MM.1S (cell line): ENCODE measurements around the gene MISFA.

ENCODE experiments used
- DNase-seq: peaks from one replicate; pipeline ENCODE4 v3.0.0-alpha.2; 2015
- H2AFZ ChIP-seq: fragments of 300-600 bp; sonication (generic); 2 replicates; pipeline ENCODE4 v1.6.0; 2016; ENCODE audit warnings: antibody characterized with exemption, low read length
- H3F3A ChIP-seq: fragments of 300-600 bp; sonication (generic); 2 replicates; pipeline ENCODE4 v1.6.1; 2016; ENCODE audit warnings: mild to moderate bottlenecking, antibody characterized with exemption, low read length, moderate library complexity, mixed read lengths; ENCODE audit not compliant: insufficient read depth
- H3K27ac ChIP-seq: fragments of 300-600 bp; sonication (generic); 2 replicates; pipeline ENCODE4 v1.5.1; 2016; ENCODE audit warnings: mild to moderate bottlenecking, low read length
- H3K27me3 ChIP-seq: fragments of 300-600 bp; sonication (generic); replicated peaks from 2 replicates; pipeline ENCODE4 v1.6.0; 2016; ENCODE audit warnings: low read length; ENCODE audit not compliant: insufficient read depth
- H3K36me3 ChIP-seq: fragments of 300-600 bp; sonication (generic); replicated peaks from 2 replicates; pipeline ENCODE4 v1.6.1; 2016; ENCODE audit warnings: mild to moderate bottlenecking, low read length, mixed read lengths; ENCODE audit not compliant: insufficient read depth
- H3K4me1 ChIP-seq: fragments of 300-600 bp; sonication (generic); 2 replicates; pipeline ENCODE4 v1.6.1; 2016; ENCODE audit warnings: low read length, mixed read lengths
- H3K4me2 ChIP-seq: fragments of 300-600 bp; sonication (generic); 2 replicates; pipeline ENCODE4 v1.6.0; 2016; ENCODE audit warnings: low read depth, low read length
- H3K4me3 ChIP-seq: fragments of 300-600 bp; sonication (generic); 2 replicates; pipeline ENCODE4 v1.5.1; 2016; ENCODE audit warnings: low read length, mixed read lengths
- H3K79me2 ChIP-seq: fragments of 300-600 bp; sonication (generic); 2 replicates; pipeline ENCODE4 v1.6.1; 2016; ENCODE audit warnings: mixed run types, low read length, mixed read lengths
- H3K9ac ChIP-seq: fragments of 300-600 bp; sonication (generic); 2 replicates; pipeline ENCODE4 v1.6.1; 2016; ENCODE audit warnings: low read length, mixed read lengths
- H3K9me2 ChIP-seq: fragments of 300-600 bp; sonication (generic); replicated peaks from 2 replicates; pipeline ENCODE4 v1.6.1; 2016; ENCODE audit warnings: mild to moderate bottlenecking, low read length, mixed read lengths; ENCODE audit not compliant: insufficient read depth
- H3K9me3 ChIP-seq: fragments of 300-600 bp; sonication (generic); replicated peaks from 2 replicates; pipeline ENCODE4 v1.6.1; 2016; ENCODE audit warnings: mild to moderate bottlenecking, low read length, mixed read lengths; ENCODE audit not compliant: insufficient read depth
- H4K20me1 ChIP-seq: fragments of 300-600 bp; sonication (generic); 2 replicates; pipeline ENCODE4 v1.6.1; 2016; ENCODE audit warnings: mild to moderate bottlenecking, low read length, moderate library complexity, mixed read lengths; ENCODE audit not compliant: insufficient read depth
- CTCF ChIP-seq: fragments of 300-600 bp; sonication (generic); IDR thresholded peaks from 2 replicates; pipeline ENCODE4 v1.5.1; 2016; ENCODE audit warnings: antibody characterized with exemption, low read length, mixed read lengths
- EZH2 ChIP-seq: fragments of 300-600 bp; sonication (generic); optimal IDR thresholded peaks from 2 replicates; pipeline ENCODE3; 2017; ENCODE audit warnings: low read depth, mild to moderate bottlenecking, antibody characterized with exemption, low read length, mixed read lengths
- EZH2phosphoT487 ChIP-seq: fragments of 300-600 bp; sonication (generic); IDR thresholded peaks from 2 replicates; pipeline ENCODE4 v1.6.1; 2018; ENCODE audit warnings: antibody characterized with exemption, low read length

MISFA gene

GRCh38 chr11:18566406-18566805 is 33.2 kb upstream of the MISFA start:
- TF ChIP-seq CTCF = no peak
- no peak for TF ChIP-seq EZH2
- H2AFZ ChIP-seq = no peak overlapping the region
- no peaks in the 10 kb centered on the region for H4K20me1 ChIP-seq
- H3K9me2 ChIP-seq = no peaks in the 10 kb centered on the region
- H3K79me2 ChIP-seq = no peaks in the 10 kb centered on the region
- no peaks in the 10 kb centered on the region for H3F3A ChIP-seq
- no peak overlapping the region for H3K27ac ChIP-seq
- no peaks in the 10 kb centered on the region for H3K4me1 ChIP-seq
- DNase-seq = no peak
- no peaks in the 10 kb centered on the region for H3K9me3 ChIP-seq
- no peak overlapping the region for H3K4me3 ChIP-seq
- no peaks in the 10 kb centered on the region for H3K36me3 ChIP-seq
- no peak overlapping the region for H3K4me2 ChIP-seq
- H3K27me3 ChIP-seq = no peaks in the 10 kb centered on the region
- no peak overlapping the region for H3K9ac ChIP-seq

- Histone ChIP-seq H3K27me3 (no peaks in the 10 kb centered on the region), H3K36me3 (no peaks in the 10 kb centered on the region), H3K9me2 (no peaks in the 10 kb centered on the region), H3K27ac (no peak overlapping the region), H3K79me2 (no peaks in the 10 kb centered on the region), H2AFZ (no peak overlapping the region), H3K9ac (no peak overlapping the region), H3K4me3 (no peak overlapping the region), H3K9me3 (no peaks in the 10 kb centered on the region), H4K20me1 (no peaks in the 10 kb centered on the region), H3K4me1 (no peaks in the 10 kb centered on the region), H3K4me2 (no peak overlapping the region), H3F3A (no peaks in the 10 kb centered on the region)
- TF ChIP-seq EZH2phosphoT487 = no peak
- no peak for TF ChIP-seq CTCF
- TF ChIP-seq EZH2 = no peak
- DNase-seq = no peak
Observed at GRCh38 chr11:18567081-18567480, 32.5 kb upstream of the MISFA start.

- no peaks in the 10 kb centered on the region for H3F3A ChIP-seq
- H3K4me2 ChIP-seq = no peak overlapping the region
- no peak overlapping the region for H2AFZ ChIP-seq
- no peaks in the 10 kb centered on the region for H4K20me1 ChIP-seq
- H3K27ac ChIP-seq = no peak overlapping the region
- no peaks in the 10 kb centered on the region for H3K79me2 ChIP-seq
- H3K9ac ChIP-seq = no peak overlapping the region
- H3K27me3 ChIP-seq = no peaks in the 10 kb centered on the region
- TF ChIP-seq EZH2phosphoT487 (no peak), EZH2 (no peak), CTCF (no peak)
- H3K4me1 ChIP-seq = no peaks in the 10 kb centered on the region
- H3K9me3 ChIP-seq = no peaks in the 10 kb centered on the region
- no peaks in the 10 kb centered on the region for H3K9me2 ChIP-seq
- no peak for DNase-seq
- no peaks in the 10 kb centered on the region for H3K36me3 ChIP-seq
- no peak overlapping the region for H3K4me3 ChIP-seq
Observed at GRCh38 chr11:18575361-18575760, 24.2 kb upstream of the MISFA start.
